HFFc6 (cell line): ENCODE data around the gene ZNF394. TPM values are rescaled to one million over a fixed set of nuclear protein-coding genes. Genes with fewer than 3 reads are reported as not detected.

Source experiments
- DNase-seq: peaks from one replicate; pipeline ENCODE4 v3.0.0-alpha.2; 2018
- H3K27ac Mint-ChIP-seq: 2 replicates; pipeline ENCODE4 v1.8.0; 2020; ENCODE audit warnings: mild to moderate bottlenecking, mixed read lengths
- H3K27me3 Mint-ChIP-seq: 2 replicates; pipeline ENCODE4 v1.8.0; 2021; ENCODE audit warnings: mild to moderate bottlenecking, moderate library complexity, mixed read lengths; ENCODE audit not compliant: insufficient read depth
- H3K36me3 Mint-ChIP-seq: 2 replicates; pipeline ENCODE4 v1.8.0; 2021; ENCODE audit warnings: low read depth, mixed read lengths
- H3K4me1 Mint-ChIP-seq: 2 replicates; pipeline ENCODE4 v1.8.0; 2020; ENCODE audit warnings: low read depth, mixed read lengths
- H3K4me3 Mint-ChIP-seq: 2 replicates; pipeline ENCODE4 v1.8.0; 2020; ENCODE audit warnings: mild to moderate bottlenecking, moderate library complexity, mixed read lengths
- H3K9me3 Mint-ChIP-seq: 2 replicates; pipeline ENCODE4 v1.8.0; 2020; ENCODE audit warnings: mild to moderate bottlenecking, mixed read lengths
- CTCF ChIP-seq: fragments of 200-600 bp; sonication (generic); IDR thresholded peaks from 2 replicates; pipeline ENCODE4 v1.5.0; 2021; ENCODE audit warnings: antibody characterized with exemption, mild to moderate bottlenecking
- total RNA-seq, 6 experiments: library from RNA; stranded (reverse); fragmentation: NEBNext Ultra II Directional; extraction: Animal tissue kit (Norgen Biotek cat#: 25700); gene quantifications; 2 replicates in 1 of 6; 3 replicates in 5 of 6; pipeline ENCODE4 v1.2.3, GENCODE V29; 2021

ZNF394 gene
- total RNA-seq, 6 experiments from 2014 or later: 12.7 to 15.1 (median 14.4) TPM

GRCh38 chr7:99461221-99461620 is 38.9 kb downstream of the ZNF394 start:
- H3K27me3 Mint-ChIP-seq: peaks cover 2% of the 10 kb centered on the region
- peaks cover 16% of the 10 kb centered on the region for H3K4me1 Mint-ChIP-seq
- H3K9me3 Mint-ChIP-seq: no peaks in the 10 kb centered on the region
- DNase-seq: no peak
- no peak overlapping the region for H3K4me3 Mint-ChIP-seq
- peak; percentile 44 for TF ChIP-seq CTCF
- peaks cover 28% of the 10 kb centered on the region for H3K36me3 Mint-ChIP-seq
- H3K27ac Mint-ChIP-seq: no peak overlapping the region

GRCh38 chr7:99460651-99461050 is 39.4 kb downstream of the ZNF394 start:
- no peak overlapping the region for H3K4me3 Mint-ChIP-seq
- DNase-seq: no peak
- H3K27ac Mint-ChIP-seq: no peak overlapping the region
- H3K27me3 Mint-ChIP-seq: peaks cover 2% of the 10 kb centered on the region; the same call in 1 of the 2 replicates
- H3K36me3 Mint-ChIP-seq: peaks cover 28% of the 10 kb centered on the region
- no peak for TF ChIP-seq CTCF
- no peaks in the 10 kb centered on the region for H3K9me3 Mint-ChIP-seq
- peaks cover 11% of the 10 kb centered on the region for H3K4me1 Mint-ChIP-seq

- H3K27ac Mint-ChIP-seq: peak overlapping the region; percentile 34; the same call in 1 of the 2 replicates
- H3K9me3 Mint-ChIP-seq: no peaks in the 10 kb centered on the region
- TF ChIP-seq CTCF: peak; percentile 70
- H3K36me3 Mint-ChIP-seq: peaks cover 24% of the 10 kb centered on the region
- H3K27me3 Mint-ChIP-seq: peaks cover 2% of the 10 kb centered on the region; the same call in 1 of the 2 replicates
- DNase-seq: peak; percentile 16
- H3K4me1 Mint-ChIP-seq: peaks cover 4% of the 10 kb centered on the region; the same call in 1 of the 2 replicates
- no peak overlapping the region for H3K4me3 Mint-ChIP-seq
These were observed 41.0 kb downstream of the ZNF394 start for GRCh38 chr7:99459087-99459486.

GRCh38 chr7:99457650-99458493 is 42.2 kb downstream of the ZNF394 start:
- no peak for DNase-seq
- Mint-ChIP-seq H3K27ac (no peak overlapping the region; the same call in 1 of the 2 replicates), H3K27me3 (peaks cover 2% of the 10 kb centered on the region; the same call in 1 of the 2 replicates), H3K9me3 (no peaks in the 10 kb centered on the region), H3K36me3 (peaks cover 23% of the 10 kb centered on the region), H3K4me1 (no peaks in the 10 kb centered on the region; the same call in 1 of the 2 replicates), H3K4me3 (no peak overlapping the region)
- TF ChIP-seq CTCF: no peak

GRCh38 chr7:99457050-99457649 is 42.9 kb downstream of the ZNF394 start:
- Mint-ChIP-seq H3K4me1 (no peaks in the 10 kb centered on the region; the same call in 1 of the 2 replicates), H3K4me3 (no peak overlapping the region), H3K9me3 (no peaks in the 10 kb centered on the region), H3K36me3 (peaks cover 20% of the 10 kb centered on the region), H3K27me3 (peaks cover 2% of the 10 kb centered on the region; the same call in 1 of the 2 replicates), H3K27ac (peak overlapping the region; percentile 40; the same call in 1 of the 2 replicates)
- DNase-seq: no peak
- TF ChIP-seq CTCF: no peak
